A549 (cell line): Measurements from ENCODE around the gene PLCB1.

ENCODE experiments used
- EP300 ChIP-seq, 2 experiments: fragments of >200 bp; sonication (Bioruptor Twin); formaldehyde crosslinking; IDR thresholded peaks; 2 replicates in 1 of 2; 3 replicates in 1 of 2; pipeline ENCODE4 v1.6.1; 2016 to 2017
- HOXB13 ChIP-seq: fragments of 250-450 bp; sonication (Bioruptor Pico); IDR thresholded peaks from 2 replicates; pipeline ENCODE4 v1.5.0; 2020; ENCODE audit warnings: low read depth, mild to moderate bottlenecking, moderate library complexity
- KDM1A ChIP-seq: fragments of 200-600 bp; sonication (generic); IDR thresholded peaks from 2 replicates; pipeline ENCODE4 v1.6.1; 2016; ENCODE audit warnings: low read depth, mild to moderate bottlenecking
- MAFK ChIP-seq: fragments of 450-650 bp; IDR thresholded peaks from 2 replicates; pipeline ENCODE4 v1.6.1; 2014; ENCODE audit not compliant: partially characterized antibody
- POLR2A ChIP-seq: IDR thresholded peaks from 2 replicates; pipeline ENCODE4 v1.6.1; 2012; ENCODE audit warnings: mild to moderate bottlenecking, low read length
- RAD21 ChIP-seq, 2 experiments: fragments of >200 bp in 1 of 2; sonication (Bioruptor Twin) in 1 of 2; formaldehyde crosslinking in 1 of 2; IDR thresholded peaks in 1 of 2; conservative IDR thresholded peaks in 1 of 2; 2 replicates in 1 of 2; 3 replicates in 1 of 2; pipeline ENCODE4 v1.6.1; 2012 to 2018; ENCODE audit warnings: inconsistent platforms in 1 of 2
- RNF2 ChIP-seq: fragments of 200-600 bp; sonication (generic); IDR thresholded peaks from 2 replicates; pipeline ENCODE4 v1.6.1; 2016; ENCODE audit warnings: low read depth, mild to moderate bottlenecking, antibody characterized with exemption, moderate library complexity, borderline replicate concordance
- TP53 ChIP-seq: fragments of 250-450 bp; sonication (Bioruptor Pico); IDR thresholded peaks from 2 replicates; pipeline ENCODE4 v1.5.0; 2021; ENCODE audit warnings: mild to moderate bottlenecking, moderate library complexity
- TF ChIP-seq, protein P1 (sequence below): fragments of >200 bp; sonication (Bioruptor Twin); formaldehyde crosslinking; IDR thresholded peaks from 3 replicates; pipeline ENCODE4 v1.5.1; 2016
- TF ChIP-seq, protein P2 (sequence below): fragments of 450-650 bp; IDR thresholded peaks from 2 replicates; pipeline ENCODE4 v1.6.1; 2014; ENCODE audit warnings: antibody characterized with exemption

DNA sequence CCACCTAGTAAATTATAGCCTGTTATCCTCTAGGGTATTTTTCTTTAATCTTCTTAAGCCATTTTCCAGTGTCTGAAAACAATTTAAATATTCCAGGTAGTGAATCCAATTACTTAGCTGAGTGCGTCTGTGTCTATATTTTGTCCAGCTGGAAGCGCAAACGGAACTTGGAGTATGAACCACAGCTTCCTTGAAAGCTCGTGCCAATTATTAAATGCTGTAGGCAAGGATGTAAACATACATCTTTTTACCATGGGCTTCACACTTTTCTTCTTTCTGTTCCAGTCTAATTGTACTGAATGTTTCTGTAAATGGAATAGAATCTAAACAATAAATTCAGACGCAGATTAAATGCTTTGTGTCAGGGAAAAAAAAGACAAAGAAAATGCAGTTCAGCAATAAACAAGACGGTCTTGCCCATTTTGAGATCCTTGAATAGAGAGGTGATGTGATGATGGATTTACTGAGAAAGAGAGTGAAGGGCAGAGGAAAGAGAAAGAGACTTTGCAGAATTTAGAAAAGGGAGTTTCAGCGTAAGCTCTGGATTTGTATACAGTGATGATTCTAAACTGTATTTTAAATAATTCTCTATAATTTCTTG lies 1.9 kb downstream of the PLCB1 start:
- TF ChIP-seq TP53 (no peak), RAD21 (conservative IDR thresholded peaks at IDR 0.05 in 1 of 2, IDR thresholded peaks at IDR 0.05 in 1 of 2) (no peak), MAFK (peak; percentile 18), HOXB13 (CRISPR knock-in tag) (no peak), RNF2 (no peak), EP300 (IDR thresholded peaks at IDR 0.05) (no peak), POLR2A (no peak), KDM1A (no peak)
- TF ChIP-seq, protein P1, sequence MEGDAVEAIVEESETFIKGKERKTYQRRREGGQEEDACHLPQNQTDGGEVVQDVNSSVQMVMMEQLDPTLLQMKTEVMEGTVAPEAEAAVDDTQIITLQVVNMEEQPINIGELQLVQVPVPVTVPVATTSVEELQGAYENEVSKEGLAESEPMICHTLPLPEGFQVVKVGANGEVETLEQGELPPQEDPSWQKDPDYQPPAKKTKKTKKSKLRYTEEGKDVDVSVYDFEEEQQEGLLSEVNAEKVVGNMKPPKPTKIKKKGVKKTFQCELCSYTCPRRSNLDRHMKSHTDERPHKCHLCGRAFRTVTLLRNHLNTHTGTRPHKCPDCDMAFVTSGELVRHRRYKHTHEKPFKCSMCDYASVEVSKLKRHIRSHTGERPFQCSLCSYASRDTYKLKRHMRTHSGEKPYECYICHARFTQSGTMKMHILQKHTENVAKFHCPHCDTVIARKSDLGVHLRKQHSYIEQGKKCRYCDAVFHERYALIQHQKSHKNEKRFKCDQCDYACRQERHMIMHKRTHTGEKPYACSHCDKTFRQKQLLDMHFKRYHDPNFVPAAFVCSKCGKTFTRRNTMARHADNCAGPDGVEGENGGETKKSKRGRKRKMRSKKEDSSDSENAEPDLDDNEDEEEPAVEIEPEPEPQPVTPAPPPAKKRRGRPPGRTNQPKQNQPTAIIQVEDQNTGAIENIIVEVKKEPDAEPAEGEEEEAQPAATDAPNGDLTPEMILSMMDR, result no peak
- TF ChIP-seq, protein P2, sequence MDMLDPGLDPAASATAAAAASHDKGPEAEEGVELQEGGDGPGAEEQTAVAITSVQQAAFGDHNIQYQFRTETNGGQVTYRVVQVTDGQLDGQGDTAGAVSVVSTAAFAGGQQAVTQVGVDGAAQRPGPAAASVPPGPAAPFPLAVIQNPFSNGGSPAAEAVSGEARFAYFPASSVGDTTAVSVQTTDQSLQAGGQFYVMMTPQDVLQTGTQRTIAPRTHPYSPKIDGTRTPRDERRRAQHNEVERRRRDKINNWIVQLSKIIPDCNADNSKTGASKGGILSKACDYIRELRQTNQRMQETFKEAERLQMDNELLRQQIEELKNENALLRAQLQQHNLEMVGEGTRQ, result no peak
